T-helper 9 cell (primary cell): ENCODE data around the gene PHLPP2.
"Not testable (repeated sequence)": the region's sequence is repeated elsewhere in the genome, so short reads cannot be mapped to it uniquely, and the experiment has no call there.

Experiments used
- DNase-seq: peaks from one replicate; pipeline ENCODE4 v3.0.0-alpha.2; 2020

The PHLPP2 gene

GRCh38 chr16:71610936-71611871, 113.3 kb downstream of the PHLPP2 start:
- peak; percentile 76 for DNase-seq

- no peak for DNase-seq
These were observed 114.1 kb downstream of the PHLPP2 start for GRCh38 chr16:71610447-71610846.

- no peak for DNase-seq
These were observed 115.4 kb downstream of the PHLPP2 start for GRCh38 chr16:71609066-71609465.

GRCh38 chr16:71600822-71601221, 123.7 kb downstream of the PHLPP2 start:
- no peak for DNase-seq

DNA sequence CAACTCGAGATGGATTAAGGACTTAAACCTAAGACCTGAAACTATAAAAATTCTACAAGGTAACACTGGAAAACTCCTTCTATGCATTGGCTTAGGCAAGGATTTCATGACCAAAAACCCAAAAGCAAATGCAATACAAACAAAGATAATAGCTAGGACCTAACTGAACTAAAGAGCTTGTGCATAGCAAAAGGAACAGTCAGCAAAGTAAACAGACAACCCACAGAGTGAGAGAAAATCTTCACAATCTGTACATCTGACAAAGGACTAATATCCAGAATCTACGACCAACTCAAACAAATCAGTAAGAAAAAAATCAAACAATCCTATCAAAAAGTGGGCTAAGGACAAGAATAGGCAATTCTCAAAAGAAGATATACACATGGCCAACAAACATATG, 126.1 kb downstream of the PHLPP2 start:
- DNase-seq: not testable (repeated sequence)

DNA sequence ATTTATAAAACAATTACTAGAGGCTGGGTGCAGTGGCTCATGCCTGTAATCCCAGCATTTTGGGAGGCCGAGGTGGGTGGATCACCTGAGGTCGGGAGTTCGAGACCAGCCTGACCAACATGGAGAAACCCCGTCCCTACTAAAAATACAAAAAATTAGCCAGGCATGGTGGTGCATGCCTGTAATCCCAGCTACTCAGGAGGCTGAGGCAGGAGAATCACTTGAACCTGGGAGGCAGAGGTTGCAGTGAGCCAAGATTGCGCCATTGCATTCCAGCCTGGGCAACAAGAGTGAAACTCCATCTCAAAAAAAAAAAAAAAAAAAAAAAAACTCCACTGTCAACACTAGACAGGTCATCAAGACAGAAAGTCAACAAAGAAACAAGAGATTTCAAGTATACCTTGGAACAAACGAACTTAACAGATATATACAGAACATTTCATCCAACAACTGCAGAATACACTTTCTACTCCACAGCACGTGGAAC, 129.1 kb downstream of the PHLPP2 start:
- DNase-seq: not testable (repeated sequence)
